B cell (primary cell): ENCODE data around the gene FOXP3.

ENCODE experiments used
- EZH2 ChIP-seq: IDR thresholded peaks from 2 replicates; pipeline ENCODE4 v1.6.1; 2012; ENCODE audit warnings: borderline replicate concordance, low read depth, mild to moderate bottlenecking, moderate library complexity, low read length; ENCODE audit not compliant: insufficient read depth, poor library complexity, severe bottlenecking
- TF ChIP-seq, protein P1 (sequence below): fragments of 200-600 bp; IDR thresholded peaks from one replicate; pipeline ENCODE4 v1.8.0; 2022; ENCODE audit warnings: antibody characterized with exemption, mild to moderate bottlenecking

DNA sequence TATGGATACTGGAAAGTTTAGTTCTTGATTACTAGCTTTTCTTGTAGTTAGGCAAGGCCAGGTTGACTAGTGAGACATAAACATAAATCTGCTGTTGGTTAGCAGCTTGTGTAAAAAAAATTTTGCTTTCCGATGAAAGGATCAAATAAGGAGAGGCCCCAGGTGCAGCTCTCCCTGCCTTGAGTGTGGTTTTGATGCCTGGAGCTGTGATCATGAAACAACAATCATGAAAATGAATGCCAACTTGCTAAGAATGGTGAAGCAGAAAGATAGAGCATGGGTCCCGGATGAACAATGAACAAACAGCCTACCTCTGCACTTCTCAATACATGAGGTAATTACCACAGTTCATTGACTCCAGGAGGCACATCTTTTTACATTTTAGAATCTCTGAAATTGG is 50.1 kb downstream of the FOXP3 start:
- TF ChIP-seq, protein P1, sequence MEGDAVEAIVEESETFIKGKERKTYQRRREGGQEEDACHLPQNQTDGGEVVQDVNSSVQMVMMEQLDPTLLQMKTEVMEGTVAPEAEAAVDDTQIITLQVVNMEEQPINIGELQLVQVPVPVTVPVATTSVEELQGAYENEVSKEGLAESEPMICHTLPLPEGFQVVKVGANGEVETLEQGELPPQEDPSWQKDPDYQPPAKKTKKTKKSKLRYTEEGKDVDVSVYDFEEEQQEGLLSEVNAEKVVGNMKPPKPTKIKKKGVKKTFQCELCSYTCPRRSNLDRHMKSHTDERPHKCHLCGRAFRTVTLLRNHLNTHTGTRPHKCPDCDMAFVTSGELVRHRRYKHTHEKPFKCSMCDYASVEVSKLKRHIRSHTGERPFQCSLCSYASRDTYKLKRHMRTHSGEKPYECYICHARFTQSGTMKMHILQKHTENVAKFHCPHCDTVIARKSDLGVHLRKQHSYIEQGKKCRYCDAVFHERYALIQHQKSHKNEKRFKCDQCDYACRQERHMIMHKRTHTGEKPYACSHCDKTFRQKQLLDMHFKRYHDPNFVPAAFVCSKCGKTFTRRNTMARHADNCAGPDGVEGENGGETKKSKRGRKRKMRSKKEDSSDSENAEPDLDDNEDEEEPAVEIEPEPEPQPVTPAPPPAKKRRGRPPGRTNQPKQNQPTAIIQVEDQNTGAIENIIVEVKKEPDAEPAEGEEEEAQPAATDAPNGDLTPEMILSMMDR = no peak
- no peak for TF ChIP-seq EZH2
